Activated naive CD4-positive, alpha-beta T cell treated with anti-CD3 and anti-CD28 coated beads, Interleukin-2, amount 50 U/mL, for 72 hours (primary cell): Measurements from ENCODE around the gene TLE1. TPM values are rescaled to one million over a fixed set of nuclear protein-coding genes. Genes with fewer than 3 reads are reported as not detected.

Source experiments
- ATAC-seq, 2 donors: fragments of 150-1000 bp; cut with Tn5 transposase; 2 replicates each; pipeline ENCODE4 v1.10.0; 2021; ENCODE audit warnings: mild to moderate bottlenecking in 2 of 2, moderate library complexity in 2 of 2
- DNase-seq, 2 donors: peaks; one replicate each; pipeline ENCODE4 v3.0.0; 2021 to 2022; ENCODE audit warnings: low spot score in 2 of 2
- H3K27ac Mint-ChIP-seq, 2 donors: one replicate each; pipeline ENCODE4 v1.8.0; 2022; ENCODE audit warnings: mild to moderate bottlenecking in 2 of 2, mixed read lengths in 2 of 2
- H3K36me3 Mint-ChIP-seq, 2 donors: one replicate each; pipeline ENCODE4 v1.8.0; 2022; ENCODE audit warnings: mixed read lengths in 2 of 2
- H3K9me3 Mint-ChIP-seq, 2 donors: one replicate each; pipeline ENCODE4 v1.8.0; 2022; ENCODE audit warnings: mixed read lengths in 2 of 2
- total RNA-seq, 2 donors: library from RNA; stranded (reverse); gene quantifications; one replicate each; pipeline ENCODE4 v1.2.3, GENCODE V29; 2022

The TLE1 gene
- total RNA-seq, 2 donors from 2014 or later, result 0.20 to 0.33 TPM

GRCh38 chr9:81586786-81587185 lies 102.6 kb downstream of the TLE1 start:
- Mint-ChIP-seq H3K27ac (no peak overlapping the region), H3K9me3 (peaks cover 0 to 3% of the 10 kb centered on the region in 2 donors), H3K36me3 (no peaks in the 10 kb centered on the region)
- ATAC-seq (no peak), DNase-seq (no peak)

- DNase-seq (no peak), ATAC-seq (no peak)
- H3K36me3 Mint-ChIP-seq, result no peaks in the 10 kb centered on the region
- no peak overlapping the region for H3K27ac Mint-ChIP-seq
- H3K9me3 Mint-ChIP-seq, result peaks cover 0 to 3% of the 10 kb centered on the region in 2 donors
These were observed 104.1 kb downstream of the TLE1 start for GRCh38 chr9:81585191-81585763.

GRCh38 chr9:81584099-81584498 lies 105.2 kb downstream of the TLE1 start:
- Mint-ChIP-seq H3K9me3 (peaks cover 0 to 3% of the 10 kb centered on the region in 2 donors), H3K36me3 (no peaks in the 10 kb centered on the region), H3K27ac (no peak overlapping the region)
- DNase-seq, result no peak
- ATAC-seq, result no peak

- DNase-seq (no peak), ATAC-seq (no peak)
- H3K27ac Mint-ChIP-seq, result no peak overlapping the region
- no peaks in the 10 kb centered on the region for H3K36me3 Mint-ChIP-seq
- H3K9me3 Mint-ChIP-seq, result peaks cover 0 to 3% of the 10 kb centered on the region in 2 donors
These were observed 107.4 kb downstream of the TLE1 start for GRCh38 chr9:81581986-81582385.

- DNase-seq (no peak), ATAC-seq (no peak)
- Mint-ChIP-seq H3K9me3 (no peaks in the 10 kb centered on the region), H3K27ac (no peak overlapping the region), H3K36me3 (no peaks in the 10 kb centered on the region)
These were observed 110.0 kb downstream of the TLE1 start for GRCh38 chr9:81579381-81579780.

GRCh38 chr9:81578606-81579005 lies 110.7 kb downstream of the TLE1 start:
- no peak for ATAC-seq
- Mint-ChIP-seq H3K36me3 (no peaks in the 10 kb centered on the region), H3K9me3 (no peaks in the 10 kb centered on the region), H3K27ac (no peak overlapping the region)
- no peak for DNase-seq

GRCh38 chr9:81575956-81576355 lies 113.4 kb downstream of the TLE1 start:
- no peak overlapping the region for H3K27ac Mint-ChIP-seq
- ATAC-seq, result no peak

GRCh38 chr9:81574405-81574804 lies 114.9 kb downstream of the TLE1 start:
- H3K36me3 Mint-ChIP-seq, result no peaks in the 10 kb centered on the region
- no peaks in the 10 kb centered on the region for H3K9me3 Mint-ChIP-seq
- no peak overlapping the region for H3K27ac Mint-ChIP-seq
- no peak for DNase-seq
- ATAC-seq, result no peak

More at GRCh38 chr9:81575956-81576355, 113.4 kb downstream of the TLE1 start:
- H3K9me3 Mint-ChIP-seq, result no peaks in the 10 kb centered on the region
- no peak for DNase-seq
- H3K36me3 Mint-ChIP-seq, result no peaks in the 10 kb centered on the region

- no peaks in the 10 kb centered on the region for H3K36me3 Mint-ChIP-seq
- no peaks in the 10 kb centered on the region for H3K9me3 Mint-ChIP-seq
- ATAC-seq (no peak), DNase-seq (no peak)
- H3K27ac Mint-ChIP-seq, result no peak overlapping the region
These were observed 115.7 kb downstream of the TLE1 start for GRCh38 chr9:81573415-81574321.

GRCh38 chr9:81570083-81570482 lies 119.3 kb downstream of the TLE1 start:
- no peak for ATAC-seq
- no peak overlapping the region for H3K27ac Mint-ChIP-seq
- H3K36me3 Mint-ChIP-seq, result no peaks in the 10 kb centered on the region
- H3K9me3 Mint-ChIP-seq, result peaks cover 0 to 2% of the 10 kb centered on the region in 2 donors
- no peak for DNase-seq

GRCh38 chr9:81566074-81566698 lies 123.2 kb downstream of the TLE1 start:
- Mint-ChIP-seq H3K27ac (no peak overlapping the region), H3K36me3 (no peaks in the 10 kb centered on the region), H3K9me3 (peaks cover 9 to 13% of the 10 kb centered on the region in 2 donors)
- no peak for DNase-seq
- no peak for ATAC-seq

- Mint-ChIP-seq H3K27ac (no peak overlapping the region), H3K36me3 (no peaks in the 10 kb centered on the region), H3K9me3 (peaks cover 9 to 13% of the 10 kb centered on the region in 2 donors)
- no peak for DNase-seq
- ATAC-seq, result no peak
These were observed 123.7 kb downstream of the TLE1 start for GRCh38 chr9:81565609-81566008.

- ATAC-seq (no peak), DNase-seq (no peak)
- Mint-ChIP-seq H3K9me3 (peaks cover 9 to 13% of the 10 kb centered on the region in 2 donors), H3K36me3 (peaks cover 0 to 3% of the 10 kb centered on the region in 2 donors), H3K27ac (no peak overlapping the region)
These were observed 124.2 kb downstream of the TLE1 start for GRCh38 chr9:81565144-81565543.

- Mint-ChIP-seq H3K36me3 (peaks cover 0 to 8% of the 10 kb centered on the region in 2 donors), H3K27ac (no peak overlapping the region), H3K9me3 (peaks cover 9 to 17% of the 10 kb centered on the region in 2 donors)
- no peak for DNase-seq
- no peak for ATAC-seq
These were observed 124.7 kb downstream of the TLE1 start for GRCh38 chr9:81564632-81565031.

- ATAC-seq, result no peak
- Mint-ChIP-seq H3K27ac (no peak overlapping the region), H3K36me3 (peaks cover 0 to 9% of the 10 kb centered on the region in 2 donors), H3K9me3 (peaks cover 9 to 22% of the 10 kb centered on the region in 2 donors)
- no peak for DNase-seq
These were observed 125.6 kb downstream of the TLE1 start for GRCh38 chr9:81563739-81564138.

GRCh38 chr9:81563020-81563407 lies 126.3 kb downstream of the TLE1 start:
- Mint-ChIP-seq H3K9me3 (peaks cover 9 to 23% of the 10 kb centered on the region in 2 donors), H3K27ac (no peak overlapping the region), H3K36me3 (peaks cover 0 to 9% of the 10 kb centered on the region in 2 donors)
- ATAC-seq (no peak), DNase-seq (no peak)
